ENCODE measurements around the gene ISM2.

- TF ChIP-seq EZH2 (IDR thresholded peaks at IDR 0.05; ENCODE audit: low read depth, low read length, severe bottlenecking) (no peak), TAF7 (optimal IDR thresholded peaks at IDR 0.05; ENCODE audit: borderline replicate concordance, low read depth, low read length) (no peak)
Observed at GRCh38 chr14:77469539-77469938, 29.1 kb downstream of the ISM2 start.

Measured in H1 (cell line).